GM12878 (cell line): ENCODE results near the gene KRTAP20-1.

ENCODE experiments used
- CTCF ChIP-seq, 3 experiments: IDR thresholded peaks in 2 of 3; conservative IDR thresholded peaks in 1 of 3; 2 replicates each; pipeline ENCODE4 v1.5.1; 2011; ENCODE audit warnings: low read depth in 3 of 3, low read length in 3 of 3, mild to moderate bottlenecking in 3 of 3, control low read depth in 2 of 3, moderate library complexity in 2 of 3, inconsistent platforms in 1 of 3, mixed read lengths in 1 of 3; ENCODE audit not compliant: control insufficient read depth in 2 of 3, insufficient read depth in 1 of 3; ENCODE audit errors: extremely low read depth in 1 of 3
- EZH2 ChIP-seq: IDR thresholded peaks from 2 replicates; pipeline ENCODE4 v1.6.1; 2012; ENCODE audit warnings: low read depth, mild to moderate bottlenecking, control low read depth, inconsistent platforms, low read length, borderline replicate concordance; ENCODE audit not compliant: control insufficient read depth
- ZZZ3 ChIP-seq: IDR thresholded peaks from 2 replicates; pipeline ENCODE4 v1.6.1; 2011; ENCODE audit warnings: low read depth; ENCODE audit not compliant: control insufficient read depth, insufficient read length

GRCh38 chr21:30652891-30653290 lies 36.7 kb downstream of the KRTAP20-1 start:
- no peak for TF ChIP-seq ZZZ3
- TF ChIP-seq CTCF (IDR thresholded peaks at IDR 0.05 in 2 of 3, conservative IDR thresholded peaks at IDR 0.05 in 1 of 3; ENCODE audit: control insufficient read depth in 2 of 3, extremely low read depth in 1 of 3, insufficient read depth in 1 of 3, low read depth in 3 of 3, low read length in 3 of 3), result no peak
- TF ChIP-seq EZH2, result no peak
